ENCODE results near the gene FBXO17.
"Not testable (repeated sequence)": the region's sequence is repeated elsewhere in the genome, so short reads cannot be mapped to it uniquely, and the experiment has no call there.

Gene FBXO17, protein sequence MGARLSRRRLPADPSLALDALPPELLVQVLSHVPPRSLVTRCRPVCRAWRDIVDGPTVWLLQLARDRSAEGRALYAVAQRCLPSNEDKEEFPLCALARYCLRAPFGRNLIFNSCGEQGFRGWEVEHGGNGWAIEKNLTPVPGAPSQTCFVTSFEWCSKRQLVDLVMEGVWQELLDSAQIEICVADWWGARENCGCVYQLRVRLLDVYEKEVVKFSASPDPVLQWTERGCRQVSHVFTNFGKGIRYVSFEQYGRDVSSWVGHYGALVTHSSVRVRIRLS

DNA sequence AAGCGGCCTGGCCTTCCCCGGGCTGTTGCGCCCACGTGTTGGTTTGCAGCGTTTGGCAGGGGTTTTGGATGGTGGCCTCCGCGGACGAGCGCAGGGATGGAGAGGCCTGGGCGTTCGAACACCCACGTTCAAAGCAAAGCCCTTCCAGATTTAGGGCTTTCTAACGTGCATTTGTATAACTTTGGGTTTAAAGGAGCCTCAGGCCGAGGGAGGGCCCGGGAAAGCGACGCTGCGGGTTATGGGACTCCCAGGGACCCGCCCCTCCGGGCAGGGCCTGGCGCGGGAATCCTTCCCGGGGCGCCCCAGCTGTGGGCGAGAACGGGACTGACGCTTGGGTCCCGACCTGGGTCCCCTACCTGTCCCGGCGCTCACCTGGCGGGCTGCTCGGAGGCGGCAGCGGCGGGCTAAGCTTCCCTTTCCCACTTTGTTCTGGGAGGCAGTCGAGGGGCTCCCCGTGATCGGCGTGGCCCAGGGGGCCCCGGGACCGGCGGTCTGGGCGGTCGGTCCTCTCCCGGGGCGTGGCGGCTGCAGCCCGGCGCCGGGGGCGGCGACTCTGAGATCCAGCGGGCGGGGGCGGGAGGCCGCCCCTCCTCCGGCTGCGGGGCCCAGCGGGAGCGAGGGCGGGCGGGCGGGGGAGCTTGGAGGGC is at the start of gene FBXO17:
Gene FBXO17, minus strand, starts transcription at position 529 of the 647 bp plus-strand sequence. CDS start 25,423 bp downstream, outside the sequence.
- DNase-seq (ENCODE audit: low read depth, low spot score) = no peak

DNA sequence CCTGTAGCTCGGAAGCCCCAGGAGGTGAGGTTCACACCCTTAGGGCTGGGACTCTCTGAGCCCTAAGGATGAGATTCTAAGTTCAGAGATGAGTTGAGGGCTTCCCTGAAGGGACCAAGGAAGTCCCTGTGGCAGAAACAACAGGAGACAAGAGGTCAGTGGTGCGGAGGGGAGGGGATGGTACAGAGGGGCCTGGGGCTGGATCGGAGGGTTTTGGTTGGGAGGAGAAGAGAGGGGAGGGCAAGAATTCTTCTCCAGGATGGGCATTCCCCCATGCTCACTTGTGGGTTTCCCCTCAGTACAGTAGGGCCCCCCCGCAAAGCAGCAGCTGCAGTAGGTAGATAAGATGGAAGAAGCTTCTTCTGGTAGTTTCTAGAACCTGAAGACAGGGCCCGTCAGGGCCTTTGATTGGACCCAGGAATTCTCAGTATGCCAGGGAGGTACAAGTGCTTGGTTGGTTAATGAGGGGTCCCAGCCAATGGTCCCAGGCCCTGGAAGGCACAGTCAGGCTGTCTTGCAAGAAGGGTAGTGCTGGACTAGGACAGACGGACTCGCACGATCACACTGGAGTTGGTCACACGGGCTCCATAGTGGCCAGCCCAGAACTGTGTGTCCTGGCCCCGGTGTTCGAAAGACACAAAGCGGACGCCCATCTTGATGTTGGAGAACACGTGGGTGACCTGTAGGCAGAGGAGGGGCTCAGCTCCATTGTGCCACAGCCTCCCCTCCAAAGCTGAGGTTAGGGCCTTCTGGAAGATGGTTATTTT is 49.5 kb upstream of the FBXO17 start:
- DNase-seq (ENCODE audit: low read depth, low spot score) = no peak

DNA sequence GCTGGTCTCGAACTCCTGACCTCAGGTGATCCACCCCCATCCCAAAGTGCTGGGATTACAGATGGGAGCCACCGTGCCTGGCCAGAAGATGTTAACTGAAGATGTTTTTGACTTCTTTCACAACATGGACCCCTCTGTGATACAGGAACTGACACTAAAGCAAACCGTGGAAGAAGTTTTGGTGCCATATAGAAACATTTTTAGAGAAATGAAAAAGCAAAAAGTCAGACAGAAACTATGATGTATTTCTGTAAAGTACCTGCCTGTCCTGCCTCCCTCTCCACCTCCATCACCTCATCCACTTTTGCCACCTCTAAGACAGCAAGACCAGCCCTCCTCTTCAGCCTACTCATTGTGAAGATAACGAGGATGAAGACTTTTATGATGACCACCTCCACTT is 45.5 kb upstream of the FBXO17 start:
- no peak for DNase-seq (ENCODE audit: low read depth, low spot score)

DNA sequence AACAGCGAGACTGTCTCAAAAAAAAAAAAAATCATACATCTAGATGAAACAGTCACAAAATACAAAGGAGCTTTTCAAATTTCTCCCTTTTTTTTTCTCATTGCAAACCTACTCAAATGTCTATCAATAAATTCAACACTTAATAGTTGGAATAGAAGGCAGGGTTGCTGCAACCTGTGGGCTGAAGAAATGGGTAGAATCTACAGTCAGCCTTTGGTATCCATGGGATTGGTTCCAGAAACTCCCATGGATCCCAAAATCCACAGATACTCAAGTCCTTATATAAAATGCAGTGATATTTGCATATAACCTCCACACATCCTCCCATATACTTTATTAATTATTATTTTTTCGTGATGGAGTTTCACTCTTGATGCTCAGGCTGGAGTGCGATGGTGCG is 42.1 kb upstream of the FBXO17 start:
- DNase-seq (ENCODE audit: low read depth, low spot score) = no peak

DNA sequence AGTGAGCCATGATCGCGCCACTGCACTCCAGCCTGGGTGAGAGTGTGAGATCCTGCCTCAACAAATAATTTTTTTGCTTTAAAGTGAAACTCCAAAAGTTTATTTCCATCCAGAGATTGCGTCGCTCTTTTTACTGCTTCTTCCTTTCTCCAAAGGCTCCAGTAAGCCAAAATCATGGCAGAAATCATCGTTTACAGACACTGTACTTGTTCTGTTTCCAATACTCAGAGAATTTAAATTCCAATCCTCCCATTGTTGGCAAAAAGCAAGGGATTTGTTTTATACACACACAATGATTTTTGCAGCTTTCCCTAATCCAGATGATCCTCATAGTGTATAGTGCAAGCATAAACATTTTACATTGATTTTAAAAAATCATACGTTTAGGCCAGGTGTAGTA is 41.5 kb upstream of the FBXO17 start:
- DNase-seq (ENCODE audit: low read depth, low spot score) = no peak

DNA sequence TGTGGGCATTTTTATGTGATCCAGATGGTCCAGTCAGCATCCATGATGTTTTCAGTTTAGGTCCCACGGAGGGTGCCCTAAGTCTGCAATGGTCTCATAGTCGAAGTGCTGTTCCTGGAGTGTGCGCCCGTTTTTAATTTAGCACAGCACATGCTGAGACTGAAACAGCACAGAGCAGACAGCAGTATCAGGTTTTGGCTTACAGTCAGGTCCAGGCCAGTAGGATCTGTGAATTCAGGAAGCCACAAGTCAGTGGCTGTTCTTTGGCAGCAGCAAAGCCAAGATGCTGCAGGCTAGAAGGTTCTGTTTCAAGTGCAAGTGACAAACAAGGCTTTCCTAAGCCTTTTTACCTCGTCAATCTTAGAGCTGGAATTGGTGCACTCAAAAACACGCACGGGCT is 38.5 kb upstream of the FBXO17 start:
- no peak for DNase-seq (ENCODE audit: low read depth, low spot score)

DNA sequence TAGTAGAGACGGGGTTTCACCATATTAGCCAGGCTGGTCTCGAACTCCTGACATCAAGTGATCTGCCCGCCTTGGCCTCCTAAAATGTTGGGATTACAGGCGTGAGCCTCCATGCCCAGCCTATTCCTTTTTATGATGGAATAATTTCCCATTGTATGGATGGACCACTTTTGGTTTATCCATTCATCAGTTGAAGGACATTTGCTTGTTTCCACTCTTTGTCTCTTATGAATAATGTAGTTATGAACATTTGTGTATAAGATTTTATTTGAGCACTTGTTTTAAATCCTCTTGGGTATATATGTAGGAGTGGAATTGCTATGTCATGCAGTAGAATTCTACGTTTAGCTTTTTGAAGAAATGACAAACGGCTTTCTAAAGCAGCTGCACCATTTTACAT is 33.5 kb upstream of the FBXO17 start:
- DNase-seq (ENCODE audit: low read depth, low spot score) = no peak

DNA sequence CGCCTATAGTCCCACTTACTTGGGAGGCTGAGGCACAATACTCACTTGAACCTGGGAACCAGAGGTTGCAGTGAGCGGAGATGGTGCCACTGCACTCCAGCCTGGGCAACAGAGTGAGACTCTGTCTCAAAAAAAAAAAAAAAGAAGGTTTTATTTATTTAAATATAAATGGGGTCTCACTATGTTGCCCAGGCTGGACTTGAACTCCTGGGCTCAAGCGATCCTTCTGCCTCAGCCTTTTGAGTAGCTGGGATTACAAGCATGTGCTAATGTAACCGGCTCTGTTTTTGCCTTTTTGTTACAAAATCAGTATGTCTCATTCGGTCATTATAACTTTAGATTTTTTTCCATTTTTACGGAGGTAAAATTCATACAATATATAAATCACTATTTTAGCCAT is 32.6 kb upstream of the FBXO17 start:
- no peak for DNase-seq (ENCODE audit: low read depth, low spot score)

DNA sequence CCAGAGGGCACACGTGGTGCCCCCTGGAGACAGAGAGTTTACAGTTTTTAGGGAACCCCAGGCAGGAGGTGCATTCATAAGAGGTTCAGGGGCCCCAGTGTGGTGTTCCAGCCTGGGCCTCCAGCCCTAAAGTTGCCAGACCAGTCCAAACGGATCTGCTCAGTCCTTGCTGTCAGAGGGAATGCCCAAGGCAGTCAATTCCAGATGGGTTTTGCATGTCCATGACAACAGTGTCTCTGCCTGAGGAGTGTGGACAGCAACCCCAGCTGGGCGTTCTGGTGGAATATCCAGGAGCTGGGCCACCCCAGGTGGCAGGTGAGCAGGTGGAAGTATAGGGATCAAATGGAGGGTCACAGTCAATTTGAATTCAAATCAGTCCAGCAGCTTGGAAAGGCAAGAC is 31.6 kb upstream of the FBXO17 start:
- no peak for DNase-seq (ENCODE audit: low read depth, low spot score)

DNA sequence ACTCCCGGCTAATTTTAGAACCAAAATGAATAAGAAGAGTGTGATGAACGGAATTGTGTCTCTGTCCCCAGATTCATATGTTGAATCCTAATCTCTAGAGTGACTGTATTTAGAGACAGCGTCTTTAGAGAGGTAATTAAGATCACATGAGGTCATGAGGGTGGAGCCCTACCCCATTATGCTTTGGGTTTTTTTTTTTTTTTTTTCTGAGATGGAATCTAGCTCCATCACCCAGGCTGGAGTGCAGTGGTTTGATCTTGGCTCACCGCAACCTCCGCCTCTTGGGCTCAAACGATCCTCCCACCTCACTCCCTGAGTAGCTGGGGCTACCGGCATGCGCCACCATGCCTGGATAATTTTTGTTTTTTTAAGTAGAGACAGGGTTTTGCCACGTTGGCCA is 28.9 kb upstream of the FBXO17 start:
- no peak for DNase-seq (ENCODE audit: low read depth, low spot score)

DNA sequence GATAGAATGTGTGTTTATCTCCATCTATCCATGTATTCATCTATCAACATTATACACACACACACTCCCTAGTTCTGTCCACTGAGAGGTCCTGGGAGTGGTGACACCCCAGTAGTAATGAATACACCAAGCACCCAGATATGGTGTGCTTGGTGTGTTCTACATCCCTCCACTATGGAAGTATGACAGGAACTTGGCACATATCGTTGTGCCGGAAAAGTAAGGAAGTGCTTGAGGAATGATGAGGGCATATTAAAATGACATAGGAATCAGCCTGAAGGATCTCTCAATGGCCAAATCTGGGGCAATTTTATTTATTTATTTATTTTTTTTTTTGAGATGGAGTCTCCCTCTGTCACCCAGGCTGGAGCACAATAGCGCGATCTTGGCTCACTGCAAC is 28.3 kb upstream of the FBXO17 start:
- DNase-seq (ENCODE audit: low read depth, low spot score) = no peak

DNA sequence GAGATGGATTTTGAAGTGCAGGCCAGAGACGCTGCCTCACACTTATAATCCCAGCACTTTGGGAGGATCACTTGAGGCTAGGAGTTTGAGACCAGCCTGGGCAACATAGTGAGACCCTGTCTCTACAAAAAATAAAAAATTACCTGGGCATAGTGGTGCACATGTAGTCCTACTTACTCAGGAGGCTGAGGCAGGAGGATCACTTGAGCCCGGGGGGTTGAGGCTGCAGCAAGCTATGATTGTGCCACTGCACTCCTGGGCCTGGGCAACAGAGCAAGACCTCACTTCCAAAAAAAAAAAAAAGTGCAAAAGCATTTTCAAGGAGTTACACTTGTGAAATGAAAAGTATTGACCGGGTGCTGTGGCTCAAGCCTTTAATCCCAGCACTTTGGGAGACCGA is 27.6 kb upstream of the FBXO17 start:
- DNase-seq (ENCODE audit: low read depth, low spot score) = no peak

DNA sequence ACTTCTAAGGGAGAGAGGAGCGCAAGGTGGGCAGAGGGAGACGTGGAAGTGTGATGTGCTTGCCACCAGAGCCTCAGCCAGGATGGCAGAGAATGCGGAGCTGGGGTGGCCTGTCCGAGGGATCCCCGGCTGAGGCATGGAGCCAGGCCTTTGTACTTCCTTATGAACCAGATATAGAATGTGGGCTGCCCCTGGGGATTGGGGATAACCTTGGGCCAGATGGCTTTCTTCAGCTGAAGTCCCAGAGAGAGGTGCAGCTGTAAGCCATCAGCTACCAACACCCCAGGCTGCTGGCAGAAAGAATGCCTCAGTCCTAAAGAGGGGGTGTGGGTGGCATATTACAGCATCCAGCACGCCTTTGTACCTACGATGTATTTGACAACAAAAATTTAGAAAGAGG is 25.5 kb upstream of the FBXO17 start:
- DNase-seq (ENCODE audit: low read depth, low spot score) = no peak

DNA sequence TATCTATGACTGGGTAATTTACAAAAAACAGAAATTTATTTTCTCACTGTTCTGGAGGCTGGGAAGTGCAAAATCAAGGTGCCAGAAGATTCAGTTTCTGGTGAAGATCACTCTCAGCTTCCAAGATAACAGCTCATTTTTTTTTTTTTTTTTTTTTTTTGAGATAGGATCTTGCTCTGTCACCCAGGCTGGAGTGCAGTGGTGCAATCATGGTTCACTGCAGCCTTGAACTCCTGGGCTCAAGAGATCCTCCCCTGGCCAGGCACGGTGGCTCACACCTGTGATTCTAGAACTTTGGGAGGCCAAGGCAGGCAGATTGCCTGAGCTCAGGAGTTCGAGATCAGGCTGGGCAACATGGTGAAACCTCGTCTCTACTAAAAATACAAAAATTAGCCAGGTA is 22.0 kb upstream of the FBXO17 start:
- DNase-seq (ENCODE audit: low read depth, low spot score) = not testable (repeated sequence)

DNA sequence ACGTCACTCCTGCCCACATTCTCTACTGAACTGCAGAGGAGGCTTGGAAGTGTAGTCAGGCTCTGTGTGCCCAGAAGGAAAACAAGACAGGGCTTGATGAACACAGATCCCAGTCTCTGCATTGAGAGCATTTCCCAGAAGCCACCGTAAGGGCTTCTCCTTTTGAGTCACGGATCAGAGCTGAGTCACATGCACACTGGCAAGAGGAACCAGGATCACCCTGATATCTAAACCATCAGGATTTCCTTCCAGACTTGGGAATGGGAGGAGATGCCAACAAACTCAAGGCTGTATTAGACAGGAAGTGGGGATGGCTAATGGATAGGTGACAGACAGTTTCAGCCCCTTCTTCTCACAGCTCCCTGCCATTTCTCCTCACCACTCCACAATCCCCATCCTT is 17.7 kb upstream of the FBXO17 start:
- DNase-seq (ENCODE audit: low read depth, low spot score) = no peak

DNA sequence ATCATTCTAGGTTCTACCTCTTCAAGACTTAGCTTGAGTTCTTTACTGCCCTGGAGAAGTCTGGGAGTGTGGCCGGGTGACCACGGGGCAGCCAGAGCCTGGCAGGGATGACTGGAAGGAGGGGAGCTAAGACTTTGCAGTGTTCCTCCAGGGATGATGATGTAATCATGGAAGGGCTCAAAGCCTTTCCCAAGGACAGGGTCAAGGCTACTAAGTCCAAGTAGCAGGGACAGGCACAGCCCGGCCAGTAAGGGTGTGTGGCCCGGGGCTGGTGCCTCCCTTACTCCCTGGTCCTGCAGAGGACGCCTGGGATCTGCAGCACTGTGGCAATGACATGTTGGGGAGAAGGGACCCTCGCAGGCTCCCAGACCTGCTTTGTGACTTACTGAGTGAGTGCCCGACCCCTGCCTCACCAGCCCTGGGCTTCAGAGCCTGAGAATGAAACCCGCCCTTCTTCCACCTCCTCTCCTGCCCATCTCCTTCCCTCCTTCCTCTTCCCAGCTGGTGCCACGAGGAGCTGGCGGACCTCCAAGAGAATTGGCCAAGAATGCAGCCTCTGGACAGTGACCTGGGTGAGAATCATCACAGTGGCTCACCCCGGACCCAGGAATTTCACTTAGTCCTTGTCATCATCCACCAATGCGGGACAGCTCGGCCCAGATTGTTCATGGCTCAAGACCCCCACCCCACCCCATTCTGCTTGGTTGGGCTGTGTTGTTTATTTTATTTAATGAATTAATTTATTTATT is 15.6 kb upstream of the FBXO17 start:
- no peak for DNase-seq (ENCODE audit: low read depth, low spot score)

DNA sequence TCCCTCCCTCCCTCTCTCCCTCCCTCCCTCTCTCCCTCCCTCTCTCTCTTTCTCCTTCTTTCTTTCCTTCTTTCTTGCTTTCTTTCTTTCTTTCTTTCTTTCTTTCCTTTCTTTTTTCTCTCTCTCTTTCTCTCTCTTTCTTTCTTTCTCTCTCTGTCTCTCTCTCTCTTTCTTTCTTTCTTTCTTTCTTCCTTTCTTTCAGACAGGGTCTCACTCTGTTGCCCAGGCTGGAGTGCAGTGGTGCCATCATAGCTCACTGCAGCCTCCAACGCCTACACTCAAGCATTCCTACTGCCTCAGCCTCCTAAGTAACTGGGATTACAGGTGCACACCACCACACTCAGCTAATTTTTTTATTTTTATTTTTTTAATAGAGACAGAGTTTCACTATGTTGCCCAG is 14.1 kb upstream of the FBXO17 start:
- DNase-seq (ENCODE audit: low read depth, low spot score) = not testable (repeated sequence)

DNA sequence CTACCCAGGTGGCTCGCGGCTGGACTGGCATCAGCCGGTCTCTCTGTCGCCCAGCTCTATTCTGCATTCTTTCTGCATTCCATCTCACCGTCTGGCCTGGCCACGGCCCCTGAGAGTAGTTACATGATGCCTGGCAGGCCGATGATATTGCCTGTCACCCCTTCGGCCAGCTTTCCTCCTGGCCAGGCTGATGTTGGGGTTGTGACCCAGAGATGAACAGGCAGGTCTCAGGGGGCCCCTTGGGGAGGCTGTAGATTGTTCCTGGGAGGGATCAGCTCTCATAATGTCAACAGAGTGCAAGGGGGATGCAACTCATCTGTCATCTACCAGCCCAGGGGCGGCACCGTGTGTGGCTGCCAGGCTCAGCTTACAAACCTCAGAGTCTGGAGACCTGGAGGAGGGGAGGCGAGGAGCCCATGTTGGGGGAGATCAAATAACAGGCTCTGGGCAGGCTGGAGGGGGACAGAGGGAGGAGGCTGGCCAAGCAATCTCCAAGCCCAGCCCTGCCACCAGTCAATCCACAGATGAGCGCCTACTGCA is 13.6 kb upstream of the FBXO17 start:
- no peak for DNase-seq (ENCODE audit: low read depth, low spot score)

DNA sequence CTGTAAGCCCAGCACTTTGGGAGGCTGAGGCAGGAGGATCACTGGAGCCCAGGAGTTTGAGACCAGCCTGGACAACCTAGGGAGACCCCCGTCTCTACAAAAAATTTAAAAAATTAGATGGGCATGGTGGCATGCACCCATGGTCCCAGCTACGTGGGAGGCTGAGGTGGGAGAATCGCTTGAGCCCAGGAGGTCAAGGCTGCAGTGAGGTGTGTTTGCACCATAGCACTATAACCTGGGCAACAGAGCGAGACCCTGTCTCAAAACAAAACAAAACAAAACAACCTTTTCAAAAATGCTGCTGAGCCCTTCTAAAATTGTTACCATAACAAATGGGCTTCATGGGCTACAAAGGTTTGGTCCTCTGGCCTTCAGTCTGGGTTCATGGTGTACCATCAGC is 13.1 kb upstream of the FBXO17 start:
- DNase-seq (ENCODE audit: low read depth, low spot score) = not testable (repeated sequence)

DNA sequence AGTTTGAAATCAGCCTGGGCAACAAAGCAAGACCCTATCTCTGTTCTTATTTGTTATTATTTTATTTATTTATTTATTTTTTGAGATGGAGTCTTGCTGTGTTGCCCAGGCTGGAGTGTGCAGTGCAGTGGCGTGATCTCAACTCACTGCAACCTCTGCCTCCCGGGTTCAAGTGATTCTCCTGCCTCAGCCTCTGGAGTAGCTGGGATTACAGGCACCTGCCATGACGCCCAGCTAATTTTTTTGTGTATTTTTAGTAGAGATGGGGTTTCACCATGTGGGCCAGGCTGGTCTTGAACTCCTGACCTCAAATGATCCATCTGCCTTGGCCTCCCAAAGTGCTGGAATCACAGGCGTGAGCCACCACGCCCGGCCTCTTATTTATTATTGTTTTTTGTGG is 12.2 kb upstream of the FBXO17 start:
- DNase-seq (ENCODE audit: low read depth, low spot score) = not testable (repeated sequence)

DNA sequence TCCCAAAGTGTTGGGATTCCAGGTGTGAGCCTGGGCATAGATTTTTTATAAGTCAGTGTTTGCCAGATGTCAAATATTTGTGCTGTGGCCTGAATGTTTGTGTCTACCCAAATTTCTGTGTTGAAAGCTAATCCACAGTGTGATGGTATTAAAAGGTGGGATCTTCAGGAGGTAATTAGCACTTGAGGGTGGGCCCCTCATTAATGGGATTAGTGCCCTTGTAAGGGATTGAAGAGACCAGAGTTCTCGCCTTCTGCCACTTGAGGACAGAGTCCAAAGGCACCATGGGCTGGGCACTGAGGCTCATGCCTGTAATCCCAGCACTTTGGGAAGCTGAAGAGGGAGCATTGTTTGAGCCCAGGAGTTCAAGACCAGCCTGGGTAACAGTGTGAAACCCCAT is 9.7 kb upstream of the FBXO17 start:
- DNase-seq (ENCODE audit: low read depth, low spot score) = no peak
